IMR-90 (cell line): ENCODE data around the gene ADAMTS10. TPM values are rescaled to one million over a fixed set of nuclear protein-coding genes. Genes with fewer than 3 reads are reported as not detected.

Source experiments
- ATAC-seq: fragments of 200-7000 bp; cut with Tn5 transposase; 2 replicates; pipeline ENCODE4 v1.9.1; 2020; ENCODE audit warnings: low read depth, mild to moderate bottlenecking, moderate library complexity
- BruUV-seq: library from RNA; stranded (reverse); fragments of 400-500 nt; replicated peaks from 2 replicates; lab custom pipeline; 2021; lab: Mats Ljungman, UMichigan
- CTCF ChIA-PET: fragments of 300-600 bp; formaldehyde crosslinking; extraction: SDS; loops from one replicate; lab custom pipeline; 2021; ENCODE audit warnings: antibody characterized with exemption; lab: Yijun Ruan, JAX
- POLR2A ChIA-PET: fragments of 300-600 bp; sonication (Branson Sonifier 250); formaldehyde crosslinking; loops from one replicate; lab custom pipeline; 2022; ENCODE audit warnings: antibody characterized with exemption; ENCODE audit not compliant: unreplicated experiment; lab: Charles Lee
- DNase-seq: peaks from one replicate; pipeline ENCODE4 v3.0.0; 2013
- H2AFZ ChIP-seq: replicated peaks from 2 replicates; pipeline ENCODE3; 2013; ENCODE audit warnings: low read length, mild to moderate bottlenecking; ENCODE audit not compliant: poor library complexity
- H2AK5ac ChIP-seq: 2 replicates; pipeline ENCODE4 v1.6.1; 2013; ENCODE audit warnings: low read depth, low read length, inconsistent platforms
- H2AK9ac ChIP-seq: replicated peaks from 2 replicates; pipeline ENCODE3; 2013; ENCODE audit warnings: mild to moderate bottlenecking, low read depth, low read length, moderate library complexity; ENCODE audit not compliant: poor library complexity
- H2BK120ac ChIP-seq: 2 replicates; pipeline ENCODE4 v1.6.1; 2013; ENCODE audit warnings: low read depth, low read length, inconsistent platforms
- H2BK15ac ChIP-seq: 3 replicates; pipeline ENCODE4 v1.6.1; 2013; ENCODE audit warnings: low read depth, low read length, inconsistent platforms
- H2BK20ac ChIP-seq: 2 replicates; pipeline ENCODE4 v1.6.1; 2013; ENCODE audit warnings: low read depth, mild to moderate bottlenecking, inconsistent platforms, low read length, moderate library complexity
- H2BK5ac ChIP-seq: 2 replicates; pipeline ENCODE4 v1.6.1; 2013; ENCODE audit warnings: mild to moderate bottlenecking, low read depth, low read length, inconsistent platforms; ENCODE audit not compliant: poor library complexity, severe bottlenecking
- H3K14ac ChIP-seq: replicated peaks from 2 replicates; pipeline ENCODE4 v1.6.1; 2013; ENCODE audit warnings: low read depth, low read length, inconsistent platforms
- H3K18ac ChIP-seq: 2 replicates; pipeline ENCODE4 v1.6.1; 2013; ENCODE audit warnings: low read depth, low read length, control low read depth
- H3K23ac ChIP-seq: 2 replicates; pipeline ENCODE4 v1.6.1; 2013; ENCODE audit warnings: low read depth, low read length, inconsistent platforms
- H3K27ac ChIP-seq: 2 replicates; pipeline ENCODE4 v1.5.1; 2013; ENCODE audit warnings: mild to moderate bottlenecking, control low read depth, low read length; ENCODE audit not compliant: insufficient read depth
- H3K27me3 ChIP-seq: 2 replicates; pipeline ENCODE4 v1.6.1; 2013; ENCODE audit warnings: low read length; ENCODE audit not compliant: control insufficient read depth, insufficient read depth
- H3K36me3 ChIP-seq: 2 replicates; pipeline ENCODE4 v1.6.1; 2013; ENCODE audit warnings: low read length, mixed read lengths; ENCODE audit not compliant: control insufficient read depth, insufficient read depth
- H3K4ac ChIP-seq: 2 replicates; pipeline ENCODE4 v1.6.1; 2013; ENCODE audit warnings: low read depth, low read length, inconsistent platforms
- H3K4me1 ChIP-seq: 2 replicates; pipeline ENCODE4 v1.6.1; 2013; ENCODE audit warnings: low read length, mixed read lengths; ENCODE audit not compliant: control insufficient read depth, insufficient read depth
- H3K4me2 ChIP-seq: 2 replicates; pipeline ENCODE4 v1.6.1; 2013; ENCODE audit warnings: low read depth, mild to moderate bottlenecking, control low read depth, low read length, moderate library complexity
- H3K4me3 ChIP-seq: 2 replicates; pipeline ENCODE4 v1.5.1; 2013; ENCODE audit warnings: low read depth, mild to moderate bottlenecking, control low read depth, low read length, moderate library complexity; ENCODE audit not compliant: insufficient read depth
- H3K56ac ChIP-seq: 2 replicates; pipeline ENCODE4 v1.6.1; 2013; ENCODE audit warnings: low read length, inconsistent platforms; ENCODE audit not compliant: insufficient read depth; ENCODE audit errors: extremely low read depth
- H3K79me1 ChIP-seq, 2 experiments: 2 replicates each; pipeline ENCODE4 v1.6.1; 2013; ENCODE audit warnings: low read length in 2 of 2, inconsistent platforms in 1 of 2, low read depth in 1 of 2
- H3K9ac ChIP-seq: 2 replicates; pipeline ENCODE4 v1.6.1; 2013; ENCODE audit warnings: low read depth, low read length, control low read depth
- H3K9me1 ChIP-seq: 2 replicates; pipeline ENCODE4 v1.6.1; 2013; ENCODE audit warnings: low read length, inconsistent platforms; ENCODE audit not compliant: insufficient read depth
- H3K9me3 ChIP-seq: 2 replicates; pipeline ENCODE4 v1.6.1; 2013; ENCODE audit warnings: low read length; ENCODE audit not compliant: control insufficient read depth, insufficient read depth
- H4K20me1 ChIP-seq: 2 replicates; pipeline ENCODE4 v1.6.1; 2013; ENCODE audit warnings: low read length, inconsistent platforms; ENCODE audit not compliant: insufficient read depth
- H4K5ac ChIP-seq: 2 replicates; pipeline ENCODE4 v1.6.1; 2013; ENCODE audit warnings: mild to moderate bottlenecking, low read depth, low read length, control low read depth
- H4K8ac ChIP-seq, 2 experiments: 2 replicates each; pipeline ENCODE4 v1.6.1; 2013; ENCODE audit warnings: low read depth in 2 of 2, low read length in 2 of 2, control low read depth in 1 of 2, inconsistent platforms in 1 of 2
- H4K91ac ChIP-seq: 2 replicates; pipeline ENCODE4 v1.6.1; 2013; ENCODE audit warnings: low read depth, low read length, inconsistent platforms; ENCODE audit not compliant: insufficient read depth
- BHLHE40 ChIP-seq: fragments of 150-350 bp; IDR thresholded peaks from 2 replicates; pipeline ENCODE4 v1.6.1; 2016; ENCODE audit warnings: mild to moderate bottlenecking, low read depth, low read length
- CTCF ChIP-seq: conservative IDR thresholded peaks from 2 replicates; pipeline ENCODE4 v1.5.1; 2012; ENCODE audit warnings: mild to moderate bottlenecking, low read depth, low read length, improper control_type of control experiment
- MAZ ChIP-seq: IDR thresholded peaks from 2 replicates; pipeline ENCODE4 v1.6.1; 2012; ENCODE audit warnings: low read depth, mild to moderate bottlenecking, low read length, improper control_type of control experiment, moderate library complexity, borderline replicate concordance
- POLR2A ChIP-seq: IDR thresholded peaks from 2 replicates; pipeline ENCODE4 v1.6.1; 2012; ENCODE audit warnings: mild to moderate bottlenecking, low read depth, low read length
- RCOR1 ChIP-seq: IDR thresholded peaks from 2 replicates; pipeline ENCODE4 v1.6.1; 2012; ENCODE audit warnings: mild to moderate bottlenecking, low read length, improper control_type of control experiment; ENCODE audit not compliant: insufficient replicate concordance
- USF2 ChIP-seq: fragments of 150-350 bp; IDR thresholded peaks from 2 replicates; pipeline ENCODE4 v1.6.1; 2017; ENCODE audit warnings: mild to moderate bottlenecking, antibody characterized with exemption, low read length, low read depth
- WGBS, 2 experiments: methylation state at CpG; one replicate each; pipeline versions ENCODE4 v1.1.5 to v1.1.7; 2013; ENCODE audit warnings: missing lambda C conversion rate in 2 of 2; ENCODE audit not compliant: insufficient read length in 1 of 2; ENCODE audit errors: extremely low coverage in 2 of 2; 5-methylcytosine and 5-hydroxymethylcytosine counted together
- dilution Hi-C: fragments of 300-500 bp; cut with HindIII; formaldehyde crosslinking; loops from one replicate; pipeline ENCODE4 v1.14.3; 2018; ENCODE audit warnings: low sequenced_read_pairs; ENCODE audit not compliant: unreplicated experiment
- in situ Hi-C: fragments of 300-500 bp; cut with MboI; formaldehyde crosslinking; loops from 3 replicates; pipeline ENCODE4 v1.14.3; 2019; ENCODE audit warnings: low sequenced_read_pairs, inconsistent platforms, mixed read lengths
- intact Hi-C: fragments of 100-400 bp; cut with micrococcal nuclease; formaldehyde crosslinking; loops from 2 replicates; pipeline ENCODE4 v1.10.0; 2022
- polyA plus RNA-seq, 3 experiments: library from polyadenylated mRNA; depleted of rRNA; stranded (reverse); fragments of >200 nt; gene quantifications; 2 replicates each; pipeline ENCODE4 v1.2.3, GENCODE V29; 2012; ENCODE audit warnings: low replicate concordance in 1 of 3
- total RNA-seq: library from RNA; depleted of rRNA; stranded (reverse); fragments of >200 nt; gene quantifications from 2 replicates; pipeline ENCODE4 v1.2.3, GENCODE V29; 2012

Gene ADAMTS10
- total and polyA plus RNA-seq, 2 of the 4 experiments (the other 2 are of a cell fraction): 3.4 to 11.5 TPM

GRCh38 chr19:8609279-8610040 lies 1.1 kb downstream of the ADAMTS10 start:
- 4% methylated on average over 11 of the region's 47 CpGs; no CpG with 5 or more reads in 1 of the 2 experiments for WGBS, 2 experiments
- Histone ChIP-seq H4K5ac (peak overlapping the region; percentile 78), H4K20me1 (no peaks in the 10 kb centered on the region), H2AK9ac (peak overlapping the region; percentile 96), H3K4me2 (peak overlapping the region; percentile 85), H2AK5ac (peak overlapping the region; percentile 98), H3K14ac (peak overlapping the region; percentile 96), H3K27me3 (no peaks in the 10 kb centered on the region), H3K9me1 (peaks cover 3% of the 10 kb centered on the region), H2BK120ac (peak overlapping the region; percentile 50), H3K79me1 (peaks cover 5 to 32% of the 10 kb centered on the region in 2 experiments), H2BK15ac (peak overlapping the region; percentile 46; the same call in 1 of the 3 replicates), H4K8ac (peak overlapping the region; percentile 64 to 99), H4K91ac (peak overlapping the region; percentile 80), H3K18ac (peak overlapping the region; percentile 80), H2AFZ (peak overlapping the region; percentile 99), H3K9ac (peak overlapping the region; percentile 76), H3K4ac (peak overlapping the region; percentile 96), H3K56ac (peak overlapping the region; percentile 73), H3K36me3 (peaks cover 7% of the 10 kb centered on the region; the same call in 1 of the 2 replicates), H2BK5ac (peak overlapping the region; percentile 75), H3K4me1 (peaks cover 4% of the 10 kb centered on the region), H3K23ac (peak overlapping the region; percentile 98), H3K9me3 (peaks cover 8% of the 10 kb centered on the region), H3K27ac (peak overlapping the region; percentile 74), H2BK20ac (peak overlapping the region; percentile 23; the same call in 1 of the 2 replicates), H3K4me3 (peak overlapping the region; percentile 94)
- TF ChIP-seq USF2: no peak
- TF ChIP-seq MAZ: peak; percentile 68; the same call in 1 of the 2 replicates
- TF ChIP-seq RCOR1: no peak
- TF ChIP-seq CTCF: peak; percentile 34
- no peak for TF ChIP-seq BHLHE40
- peak; percentile 49; the same call in 1 of the 2 replicates for TF ChIP-seq POLR2A
- peak; percentile 60 for DNase-seq
- peak; percentile 74 for ATAC-seq
- intact Hi-C loops (no loop called here), in situ Hi-C loops (no loop called here), dilution Hi-C loops (no loop called here)
- no TSS peak for BruUV-seq
- ChIA-PET POLR2A (no interaction called here), CTCF (no interaction called here)
